Right lobe of liver (tissue), 6 donors: ENCODE results near the gene CPNE4. TPM values are rescaled to one million over a fixed set of nuclear protein-coding genes. Genes with fewer than 3 reads are reported as not detected.

Source experiments
- ATAC-seq, 4 donors: fragments of 200-7000 bp; cut with Tn5 transposase; one replicate each; pipeline ENCODE4 v1.9.1; 2020; ENCODE audit warnings: mild to moderate bottlenecking in 4 of 4, moderate library complexity in 4 of 4
- DNase-seq, 3 donors: peaks; one replicate each; pipeline ENCODE4 v3.0.0-alpha.2; 2020
- H3K27ac ChIP-seq, 3 donors: fragments of 200-600 bp; one replicate each; pipeline ENCODE4 v1.8.0; 2022
- H3K27me3 ChIP-seq, 2 donors: fragments of 200-600 bp; one replicate each; pipeline ENCODE4 v1.8.0; 2022
- H3K36me3 ChIP-seq, 4 donors: fragments of 200-600 bp; sonication (generic) in 1 of 4; one replicate each; pipeline versions ENCODE4 v1.5.1 to v1.8.0; 2017 to 2022; ENCODE audit warnings: control low read depth in 1 of 4
- H3K4me1 ChIP-seq, 4 donors: fragments of 200-600 bp; sonication (generic) in 1 of 4; one replicate each; pipeline versions ENCODE4 v1.5.1 to v1.8.0; 2017 to 2022; ENCODE audit warnings: control low read depth in 1 of 4
- H3K4me3 ChIP-seq, 3 donors: fragments of 200-600 bp; one replicate each; pipeline ENCODE4 v1.8.0; 2022
- H3K9me3 ChIP-seq, 4 donors: fragments of 200-600 bp; sonication (generic) in 1 of 4; one replicate each; pipeline versions ENCODE4 v1.5.1 to v1.8.0; 2017 to 2022; ENCODE audit warnings: control low read depth in 1 of 4
- CTCF ChIP-seq, 4 donors: fragments of 200-600 bp in 3 of 4; fragments of 450-650 bp in 1 of 4; IDR thresholded peaks; one replicate each; pipeline versions ENCODE4 v1.5.1 to v1.8.0; 2016 to 2022; ENCODE audit warnings: antibody characterized with exemption in 4 of 4, mild to moderate bottlenecking in 2 of 4
- POLR2A ChIP-seq: fragments of 450-650 bp; IDR thresholded peaks from one replicate; pipeline ENCODE4 v1.6.1; 2017; ENCODE audit warnings: antibody characterized with exemption, mild to moderate bottlenecking
- WGBS: methylation state at CpG from one replicate; pipeline ENCODE4 v1.1.6; 2018; ENCODE audit warnings: low coverage, low lambda C conversion rate; ENCODE audit not compliant: insufficient coverage; ENCODE audit errors: missing lambda C conversion rate; 5-methylcytosine and 5-hydroxymethylcytosine counted together
- intact Hi-C, 2 donors: fragments of 100-400 bp; cut with DNase I; formaldehyde crosslinking; loops; one replicate each; pipeline versions ENCODE4 v1.11.2 to v1.14.1; 2022
- total RNA-seq, 6 experiments: library from RNA; depleted of rRNA in 2 of 6; stranded (reverse); fragments of >200 nt in 2 of 6; fragmentation: NEBNext Ultra II Directional in 3 of 6; extraction: Animal tissue kit (Norgen Biotek cat#: 25700) in 3 of 6; gene quantifications; one replicate each; pipeline versions ENCODE4 v1.1.0 to v1.2.4, GENCODE V29; 2016 to 2023
- donor health status: DM: no; HTN: yes; CAD: no.
- donor health status: DM: no; HTN: no; CAD: no.
- donor health status: DM: no; HTN: no; CAD: no.
- donor health status: DM: no; HTN: yes; CAD: no.
- donor health status: DM: no; HTN: yes; CAD: no.

Gene CPNE4
- total RNA-seq, 6 experiments from 2014 or later = not detected

- 71% methylated on average over 4 of the region's 4 CpGs for WGBS
- Histone ChIP-seq H3K36me3 (no peaks in the 10 kb centered on the region), H3K4me3 (no peak overlapping the region), H3K27ac (no peak overlapping the region), H3K4me1 (no peaks in the 10 kb centered on the region), H3K27me3 (no peaks in the 10 kb centered on the region), H3K9me3 (no peaks in the 10 kb centered on the region)
- intact Hi-C loops = no loop called here
- ATAC-seq (no peak), DNase-seq (no peak)
- no peak for TF ChIP-seq CTCF (IDR thresholded peaks at IDR 0.05)
- TF ChIP-seq POLR2A = no peak
Measured at GRCh38 chr3:131551761-131552160, 483.1 kb downstream of the CPNE4 start.

- ATAC-seq (no peak), DNase-seq (no peak)
- no peaks in the 10 kb centered on the region for H3K4me1 ChIP-seq
- H3K27me3 ChIP-seq = no peaks in the 10 kb centered on the region
- no peaks in the 10 kb centered on the region for H3K9me3 ChIP-seq
- TF ChIP-seq CTCF (IDR thresholded peaks at IDR 0.05) = no peak
- no peak for TF ChIP-seq POLR2A
- H3K4me3 ChIP-seq = no peak overlapping the region
- 58% methylated on average over 4 of the region's 4 CpGs for WGBS
- no peaks in the 10 kb centered on the region for H3K36me3 ChIP-seq
- intact Hi-C loops = no loop called here
- no peak overlapping the region for H3K27ac ChIP-seq
Measured at GRCh38 chr3:131550562-131551465, 484.0 kb downstream of the CPNE4 start.

GRCh38 chr3:131549340-131549739 is 485.5 kb downstream of the CPNE4 start:
- intact Hi-C loops = no loop called here
- H3K4me1 ChIP-seq = no peaks in the 10 kb centered on the region
- 79% methylated on average over 1 of the region's 1 CpG for WGBS
- H3K4me3 ChIP-seq = no peak overlapping the region
- no peaks in the 10 kb centered on the region for H3K9me3 ChIP-seq
- H3K27me3 ChIP-seq = no peaks in the 10 kb centered on the region
- no peak overlapping the region for H3K27ac ChIP-seq
- no peak for DNase-seq
- H3K36me3 ChIP-seq = no peaks in the 10 kb centered on the region
- no peak for ATAC-seq
- TF ChIP-seq CTCF (IDR thresholded peaks at IDR 0.05) (peak in 1 of 4 donors; percentile 24), POLR2A (no peak)

- DNase-seq = no peak
- H3K27ac ChIP-seq = no peak overlapping the region
- no peak for TF ChIP-seq CTCF (IDR thresholded peaks at IDR 0.05)
- no peaks in the 10 kb centered on the region for H3K9me3 ChIP-seq
- 89% methylated on average over 1 of the region's 1 CpG for WGBS
- intact Hi-C loops = no loop called here
- H3K4me1 ChIP-seq = peaks cover 0 to 9% (median 4%) of the 10 kb centered on the region in 4 donors
- no peaks in the 10 kb centered on the region for H3K36me3 ChIP-seq
- H3K4me3 ChIP-seq = no peak overlapping the region
- no peaks in the 10 kb centered on the region for H3K27me3 ChIP-seq
- no peak for ATAC-seq
Measured at GRCh38 chr3:131547585-131547984, 487.2 kb downstream of the CPNE4 start.
